Heart left ventricle (tissue), 16 donors: ENCODE measurements around the gene TRPM2. TPM values are rescaled to one million over a fixed set of nuclear protein-coding genes. Genes with fewer than 3 reads are reported as not detected.
"Not testable (repeated sequence)": the region's sequence is repeated elsewhere in the genome, so short reads cannot be mapped to it uniquely, and the experiment has no call there.

ENCODE experiments used
- ATAC-seq, 4 donors: fragments of 200-7000 bp; cut with Tn5 transposase; one replicate each; pipeline ENCODE4 v1.9.1; 2020 to 2022; ENCODE audit warnings: moderate library complexity in 4 of 4, mild to moderate bottlenecking in 3 of 4, moderate number of reproducible peaks in 1 of 4
- DNase-seq, 5 donors: peaks; one replicate each; pipeline ENCODE4 v3.0.0-alpha.2; 2020
- H3K27ac ChIP-seq, 12 donors: fragments of 200-600 bp; sonication (generic) in 4 of 12; one replicate each; pipeline versions ENCODE4 v1.5.0 to v1.8.0; 2016 to 2022; ENCODE audit warnings: mild to moderate bottlenecking in 2 of 12
- H3K27me3 ChIP-seq, 9 donors: fragments of 200-600 bp; sonication (generic) in 2 of 9; one replicate each; pipeline versions ENCODE4 v1.5.1 to v1.8.0; 2016 to 2022; ENCODE audit warnings: mild to moderate bottlenecking in 3 of 9
- H3K36me3 ChIP-seq, 9 donors: fragments of 200-600 bp; sonication (generic) in 2 of 9; one replicate each; pipeline versions ENCODE4 v1.5.0 to v1.8.0; 2018 to 2022; ENCODE audit warnings: mild to moderate bottlenecking in 2 of 9
- H3K4me1 ChIP-seq, 12 donors: fragments of 200-600 bp; sonication (generic) in 4 of 12; one replicate each; pipeline versions ENCODE4 v1.5.0 to v1.8.0; 2016 to 2022; ENCODE audit warnings: mild to moderate bottlenecking in 3 of 12
- H3K4me3 ChIP-seq, 12 donors: fragments of 200-600 bp; sonication (generic) in 4 of 12; one replicate each; pipeline versions ENCODE4 v1.5.0 to v1.8.0; 2017 to 2022; ENCODE audit warnings: mild to moderate bottlenecking in 9 of 12, moderate library complexity in 4 of 12
- H3K9me3 ChIP-seq, 12 donors: fragments of 200-600 bp; sonication (generic) in 4 of 12; one replicate each; pipeline versions ENCODE4 v1.5.0 to v1.8.0; 2016 to 2022; ENCODE audit warnings: mild to moderate bottlenecking in 1 of 12
- CTCF ChIP-seq, 12 donors: fragments of 200-600 bp; sonication (generic) in 4 of 12; IDR thresholded peaks; one replicate each; pipeline versions ENCODE4 v1.5.0 to v1.8.0; 2018 to 2022; ENCODE audit warnings: antibody characterized with exemption in 12 of 12, mild to moderate bottlenecking in 5 of 12
- POLR2A ChIP-seq, 2 donors: fragments of 450-650 bp; IDR thresholded peaks; one replicate each; pipeline ENCODE4 v1.6.1; 2017; ENCODE audit warnings: antibody characterized with exemption in 2 of 2, mild to moderate bottlenecking in 2 of 2, moderate library complexity in 2 of 2
- WGBS, 4 donors: extraction: QIAGEN DNeasy Blood & Tissue Kit in 2 of 4; methylation state at CpG; one replicate each; pipeline versions ENCODE4 v1.1.5 to v1.1.7; 2013 to 2018; 5-methylcytosine and 5-hydroxymethylcytosine counted together
- intact Hi-C, 10 donors: fragments of 100-400 bp; cut with DNase I; formaldehyde crosslinking; loops; one replicate each; pipeline versions ENCODE4 v1.11.1 to v1.14.2; 2022
- polyA plus RNA-seq, 2 donors: library from polyadenylated mRNA; stranded (reverse); fragments of 200-250 nt; gene quantifications; one replicate each; pipeline ENCODE4 v1.2.3, GENCODE V29; 2013
- total RNA-seq, 9 donors: library from RNA; depleted of rRNA in 2 of 9; stranded (reverse); fragments of >200 nt in 2 of 9; fragmentation: NEBNext Ultra II Directional in 3 of 9; extraction: Animal tissue kit (Norgen Biotek cat#: 25700) in 3 of 9; gene quantifications; one replicate each; pipeline versions ENCODE4 v1.1.0 to v1.2.4, GENCODE V29; 2016 to 2023
- donor health status: ischemic (EF 13 %, LVEDD 7.1; RV severe dilation, severe dysfunction).
- donor health status: healthy with polysubstance abuse.
- donor health status: DM: no; HTN: yes; CAD: no.
- donor health status: DM: no; HTN: no; CAD: no.
- donor health status: ischemic (EF 25% LVEDD 6.9; RV normal size, moderate dysfunction).
- donor health status: ischemic (EF 25% LVEDD 5.7; RV mildly dilated, moderate dysfunction).
- donor health status: healthy.
- donor health status: DM: yes; HTN: yes; CAD: no.
- donor health status: ischemic (EF 35%, LVEDD 5.7; RV mildly dilated, moderate dysfunction).
- donor health status: nonischemic (EF 11% LVEDD 7.7; RV severe dilation, severe dysfunction).
- donor health status: DM: yes; HTN: yes; CAD: no.
- donor health status: PGD.
- donor health status: ischemic (EF 29% LVEDD 5.4; RV normal size, mild dysfunction).
- donor health status: nonischemic (EF 23%, LVEDD 6.1; RV moderate dilation, normal function).

The TRPM2 gene
- total and polyA plus RNA-seq, 11 donors = 0.66 to 20.5 (median 1.2) TPM

GRCh38 chr21:44478124-44478800, 124.8 kb downstream of the TRPM2 start:
- Histone ChIP-seq H3K36me3 (no peaks in the 10 kb centered on the region), H3K4me3 (no peak overlapping the region), H3K4me1 (peaks cover 0 to 17% (median 3%) of the 10 kb centered on the region in 12 donors), H3K27me3 (peaks cover 0 to 8% (median 0%) of the 10 kb centered on the region in 9 donors), H3K9me3 (no peaks in the 10 kb centered on the region), H3K27ac (peak overlapping the region in 5 of 12 donors; percentile 17 to 64 (median 55))
- 36 to 64% (median 51%) methylated on average over 15 to 16 of the region's 16 CpGs for WGBS, 4 donors
- ATAC-seq = peak in 3 of 4 donors; percentile 38 to 74 (median 52)
- intact Hi-C loops = loop anchor here in 1 of 10 donors (10.0 kb wide), 1 partner anchor 133 kb away; no protein-coding TSS in a partner anchor
- DNase-seq = no peak
- no peak for TF ChIP-seq POLR2A (IDR thresholded peaks at IDR 0.05)
- TF ChIP-seq CTCF (IDR thresholded peaks at IDR 0.05) = no peak

GRCh38 chr21:44478801-44479167, 125.4 kb downstream of the TRPM2 start:
- no peaks in the 10 kb centered on the region for H3K9me3 ChIP-seq
- H3K36me3 ChIP-seq = no peaks in the 10 kb centered on the region
- H3K27ac ChIP-seq = peak overlapping the region in 5 of 12 donors; percentile 17 to 64 (median 55)
- H3K27me3 ChIP-seq = peaks cover 0 to 8% (median 0%) of the 10 kb centered on the region in 9 donors
- no peak overlapping the region for H3K4me3 ChIP-seq
- peaks cover 0 to 17% (median 3%) of the 10 kb centered on the region in 12 donors for H3K4me1 ChIP-seq
- 83 to 92% (median 87%) methylated on average over 5 of the region's 5 CpGs for WGBS, 4 donors
- intact Hi-C loops = loop anchor here in 1 of 10 donors (10.0 kb wide), 1 partner anchor 134 kb away; no protein-coding TSS in a partner anchor
- ATAC-seq (no peak), DNase-seq (no peak)
- TF ChIP-seq POLR2A (IDR thresholded peaks at IDR 0.05) (no peak), CTCF (IDR thresholded peaks at IDR 0.05) (no peak)

- ATAC-seq, H3K9me3 ChIP-seq, H3K4me3 ChIP-seq, H3K36me3 ChIP-seq, H3K27me3 ChIP-seq, H3K27ac ChIP-seq: not testable (repeated sequence)
- 40 to 48% (median 44%) methylated on average over 21 of the region's 21 CpGs for WGBS, 4 donors
- peaks cover 0 to 17% (median 3%) of the 10 kb centered on the region in 12 donors for H3K4me1 ChIP-seq
- intact Hi-C loops = loop anchor here in 2 of 10 donors (5.0 to 10.0 kb wide), 2 partner anchors 135 to 182 kb away; no protein-coding TSS in a partner anchor
- peak; percentile 42 to 72 (median 62) for TF ChIP-seq CTCF (IDR thresholded peaks at IDR 0.05)
- peak in 2 of 5 donors; percentile 46 to 67 for DNase-seq
Observed at GRCh38 chr21:44479556-44480199, 126.3 kb downstream of the TRPM2 start.
